HS-5 (cell line): ENCODE results near the gene NCAN.
"Not testable (repeated sequence)": the region's sequence is repeated elsewhere in the genome, so short reads cannot be mapped to it uniquely, and the experiment has no call there.

Source experiments
- DNase-seq: peaks from one replicate; pipeline ENCODE4 v3.0.0-alpha.2; 2012; ENCODE audit warnings: low read depth

Gene NCAN

DNA sequence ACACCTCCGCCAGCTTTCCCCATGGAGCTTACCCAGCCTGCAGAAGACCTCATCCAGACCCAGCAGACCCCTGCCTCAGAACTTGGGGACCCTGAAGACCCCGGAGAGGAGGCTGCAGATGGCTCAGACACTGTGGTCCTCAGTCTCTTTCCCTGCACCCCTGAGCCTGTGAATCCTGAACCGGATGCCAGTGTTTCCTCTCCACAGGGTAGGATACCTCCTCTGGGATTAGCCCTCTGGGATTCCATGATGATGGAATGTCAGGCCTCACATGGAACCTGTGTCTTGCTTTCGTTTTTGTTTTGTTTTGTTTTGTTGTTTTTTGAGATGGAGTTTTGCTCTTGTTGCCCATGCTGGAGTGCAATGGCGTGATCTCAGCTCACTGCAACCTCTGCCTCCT, 17.8 kb upstream of the NCAN start:
- no peak for DNase-seq

DNA sequence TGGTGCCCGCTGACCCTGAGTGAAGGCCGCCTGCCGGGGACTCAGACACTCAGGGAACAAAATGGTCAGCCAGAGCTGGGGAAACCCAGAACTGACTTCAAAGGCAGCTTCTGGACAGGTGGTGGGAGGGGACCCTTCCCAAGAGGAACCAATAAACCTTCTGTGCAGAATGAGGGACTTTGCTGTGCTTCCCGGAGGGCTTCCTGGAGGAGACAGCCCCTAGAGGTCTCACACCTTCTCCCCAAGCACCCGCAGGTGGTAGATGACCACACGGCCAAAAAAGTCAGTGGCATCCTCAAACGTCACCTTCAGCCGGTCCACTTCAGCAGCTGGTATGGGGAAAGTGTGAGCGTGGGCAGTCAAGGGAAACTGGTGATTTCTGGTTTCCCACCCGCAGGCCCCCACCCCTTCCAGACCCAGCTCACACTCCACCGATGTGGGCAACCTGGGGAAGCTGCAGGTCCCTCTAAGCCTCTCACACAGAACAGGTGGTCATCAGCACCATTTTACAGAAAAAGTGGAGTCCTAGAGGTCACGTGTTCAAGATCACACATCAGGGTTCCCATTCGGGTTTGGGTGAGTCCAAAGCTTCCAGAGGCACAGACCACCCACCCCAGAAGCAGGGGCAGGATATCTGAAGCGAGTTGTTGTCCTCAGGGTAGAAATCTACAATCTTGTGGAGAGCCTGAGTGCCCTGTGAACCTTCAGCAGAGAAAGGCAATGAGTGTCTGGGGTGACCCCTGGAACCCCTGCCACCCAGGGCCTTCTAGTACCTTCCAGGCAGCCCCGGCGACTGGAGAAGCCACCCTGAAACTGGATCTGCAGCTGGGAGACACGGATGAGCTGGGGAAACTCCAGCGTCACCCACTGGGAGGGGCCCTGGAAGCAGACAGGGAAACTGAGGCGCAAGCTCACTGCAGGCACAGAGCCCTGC, 9.8 kb upstream of the NCAN start:
- DNase-seq, result no peak

DNA sequence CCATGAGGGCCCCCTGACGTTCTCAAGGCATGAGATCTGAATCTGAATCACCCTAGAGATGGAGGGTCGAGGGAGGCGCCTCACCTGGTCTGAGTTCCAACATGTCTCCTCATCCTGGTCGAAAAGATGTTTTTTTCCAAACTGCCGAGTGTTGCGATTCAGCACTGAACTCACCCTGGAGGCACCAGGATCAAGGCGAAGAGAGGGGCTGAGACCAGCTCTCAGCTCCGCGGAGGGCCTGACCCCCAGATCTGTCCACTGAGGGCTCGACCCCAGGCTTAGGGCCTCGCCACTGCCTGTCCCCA, 9.1 kb upstream of the NCAN start:
- no peak for DNase-seq

DNA sequence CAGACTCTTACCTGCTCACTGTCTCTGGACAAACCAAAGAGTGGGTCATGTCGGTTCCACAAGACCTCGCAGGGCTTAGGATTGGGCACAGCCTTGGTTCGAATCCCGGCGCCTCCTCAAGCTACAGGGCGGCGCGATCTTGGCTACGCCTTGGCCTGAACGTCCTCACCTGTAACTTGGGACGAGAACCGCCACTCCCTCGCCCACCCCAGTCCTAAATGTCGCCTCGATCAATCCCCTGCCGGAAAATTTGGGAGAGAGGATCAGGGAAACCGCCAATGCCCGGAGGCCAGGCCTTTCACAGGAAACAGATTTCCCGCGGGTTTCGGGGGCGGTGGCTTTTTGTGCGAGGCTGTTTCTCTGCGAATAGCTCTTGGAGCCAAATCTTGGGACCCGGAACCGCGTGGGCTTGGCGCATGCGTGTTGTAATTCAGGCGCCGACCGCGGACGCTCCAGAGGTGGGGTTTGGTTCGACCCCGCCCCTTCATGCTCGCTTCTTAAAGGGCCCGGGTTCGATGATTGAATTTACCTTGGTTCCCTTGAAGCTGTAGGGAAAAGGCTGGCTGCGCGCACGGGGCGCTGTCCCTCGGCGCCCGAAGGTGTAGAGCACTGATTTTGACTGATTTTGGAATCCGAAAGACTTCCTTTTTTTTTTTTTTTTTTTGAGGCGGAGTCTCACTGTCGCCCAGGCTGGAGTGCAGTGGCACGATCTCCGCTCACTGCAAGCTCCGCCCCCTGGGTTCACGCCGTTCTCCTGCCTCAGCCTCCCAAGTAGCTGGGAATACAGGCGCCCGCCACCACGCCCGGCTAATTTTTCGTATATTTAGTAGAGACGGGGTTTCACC, 8.5 kb upstream of the NCAN start, which contains the start of gene NR2C2AP:
Gene NR2C2AP (minus strand): TSS at position 403 of the 845 bp plus-strand sequence. CDS start 354 bp downstream, at position 49.
- peak; percentile 76 for DNase-seq

DNA sequence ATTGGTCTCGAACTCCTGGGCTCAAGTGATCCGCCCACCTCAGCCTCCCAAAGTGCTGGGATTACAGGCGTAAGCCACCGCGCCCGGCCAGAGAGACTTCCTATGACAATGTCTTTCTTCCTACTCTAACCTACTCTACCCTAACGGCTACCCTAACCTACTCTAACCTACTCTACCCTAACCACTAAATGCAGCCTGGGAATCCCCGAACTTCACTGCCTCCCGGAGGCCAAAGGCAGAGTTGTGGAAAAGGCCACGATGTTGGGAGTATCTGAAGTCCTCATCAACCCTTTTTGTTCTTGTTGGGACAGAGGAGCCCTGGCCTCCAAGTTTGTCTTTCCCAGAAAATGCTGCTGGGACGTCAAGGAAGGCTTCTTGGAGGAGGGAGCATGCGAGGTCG, 7.6 kb upstream of the NCAN start:
- no peak for DNase-seq

DNA sequence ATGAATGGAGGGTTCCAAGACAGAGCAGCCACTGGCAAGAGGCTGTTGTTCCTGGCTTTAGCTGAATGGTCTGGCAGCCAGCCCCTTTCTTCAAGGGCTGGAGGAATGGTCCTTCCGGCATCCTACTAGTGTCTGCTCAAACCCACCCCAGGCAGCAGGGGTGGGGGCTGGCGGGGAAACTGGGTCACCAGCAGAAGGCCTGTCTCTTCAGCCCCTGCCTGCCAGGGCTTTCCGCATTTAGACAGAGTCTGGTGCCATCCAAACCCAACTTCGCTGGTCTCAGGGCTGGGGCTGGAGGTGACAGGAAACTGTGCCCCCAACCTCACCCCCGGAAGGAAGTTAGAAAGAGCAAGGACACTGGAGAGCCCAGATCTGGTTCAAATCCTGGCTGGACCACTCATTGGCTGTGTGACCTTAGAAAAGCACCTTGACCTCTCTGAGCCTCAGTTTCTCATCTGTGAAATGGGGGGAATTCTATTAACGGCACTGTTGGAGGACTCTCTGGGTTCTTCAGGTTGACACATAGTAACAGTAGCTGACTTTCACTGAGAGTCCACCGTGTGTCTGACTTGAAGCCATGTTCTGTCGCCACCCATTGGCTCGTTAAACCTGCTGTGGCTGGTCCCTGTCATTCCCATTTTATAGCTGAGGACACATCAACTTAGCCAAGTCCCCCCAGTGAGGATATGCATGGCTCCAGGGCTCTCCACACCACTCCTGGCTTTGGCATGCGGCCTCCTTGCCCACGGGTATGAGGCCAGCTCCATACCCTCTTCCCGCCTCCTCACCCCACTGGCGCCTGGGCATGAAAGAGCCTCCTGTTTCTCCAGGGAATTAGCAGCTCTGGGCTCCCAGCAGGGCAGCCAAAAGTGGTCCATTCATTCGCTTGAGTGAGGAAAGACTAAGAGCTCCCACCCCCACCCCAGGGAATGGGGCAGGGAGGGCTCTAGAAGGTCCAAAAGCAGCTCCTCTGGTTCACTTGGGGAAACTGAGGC, 6.0 kb upstream of the NCAN start:
- no peak for DNase-seq

DNA sequence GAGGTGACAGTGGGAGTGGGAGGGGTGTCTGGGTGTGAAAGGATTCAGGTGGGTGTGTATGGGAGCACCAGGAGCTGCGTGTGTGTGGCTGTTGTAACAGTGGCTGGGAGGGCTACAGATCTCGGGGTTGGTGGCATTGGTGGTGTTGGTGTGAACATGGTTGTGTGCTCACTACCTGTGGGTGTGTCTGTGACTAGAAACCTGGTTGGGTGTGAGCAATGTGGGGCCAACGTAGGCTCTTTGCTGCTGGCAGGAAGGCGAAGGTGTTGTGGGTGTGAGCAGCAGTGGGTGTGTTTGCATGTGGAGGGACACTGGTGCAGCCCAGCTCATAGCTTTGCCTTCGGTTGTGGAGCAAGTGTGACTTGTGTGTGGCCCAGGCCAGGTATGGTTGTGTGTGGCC, 4.8 kb upstream of the NCAN start:
- no peak for DNase-seq

DNA sequence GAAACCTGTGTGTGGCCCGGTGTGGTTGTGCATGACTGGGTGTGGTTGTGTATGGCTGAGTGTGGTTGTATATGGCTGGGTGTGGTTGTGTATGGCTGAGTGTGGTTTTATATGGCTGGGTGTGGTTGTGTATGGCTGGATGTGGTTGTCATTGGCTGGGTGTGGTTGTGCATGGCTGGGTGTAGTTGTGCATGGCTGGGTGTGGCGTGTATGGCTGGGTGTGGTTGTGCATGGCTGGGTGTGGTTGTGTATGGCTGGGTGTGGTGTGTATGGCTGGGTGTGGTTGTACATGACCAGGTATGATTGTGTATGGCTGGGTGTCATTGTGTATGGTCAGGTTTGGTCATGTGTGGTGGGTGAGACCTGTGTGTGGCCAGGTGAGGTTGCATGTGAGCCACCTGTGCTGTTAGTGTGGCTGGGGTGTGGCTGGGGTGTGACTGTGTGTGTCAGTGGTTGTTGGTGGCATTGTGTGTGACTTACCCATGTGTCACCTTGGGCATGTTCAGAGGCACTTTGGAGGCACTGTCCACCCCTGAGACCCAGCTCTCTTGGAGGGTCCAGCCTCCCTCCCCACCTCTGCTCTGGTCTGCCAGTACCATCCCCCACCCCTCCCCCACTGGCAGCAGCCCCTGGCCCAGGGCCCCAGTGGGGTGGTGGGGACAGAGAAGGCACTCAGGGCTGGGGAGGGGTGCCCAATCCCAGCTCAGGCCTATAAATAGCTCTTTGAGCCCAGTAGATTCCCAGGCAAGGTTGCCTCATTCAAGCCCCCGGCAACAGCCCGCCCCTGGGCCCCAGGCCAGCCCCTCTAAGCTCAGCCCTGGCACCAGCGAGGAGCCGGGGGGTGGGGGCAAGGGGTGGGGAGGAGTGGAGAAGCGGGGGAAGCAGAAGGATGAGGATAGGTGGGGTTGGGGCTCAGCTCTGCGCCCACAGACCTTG, 3.9 kb upstream of the NCAN start:
- no peak for DNase-seq

DNA sequence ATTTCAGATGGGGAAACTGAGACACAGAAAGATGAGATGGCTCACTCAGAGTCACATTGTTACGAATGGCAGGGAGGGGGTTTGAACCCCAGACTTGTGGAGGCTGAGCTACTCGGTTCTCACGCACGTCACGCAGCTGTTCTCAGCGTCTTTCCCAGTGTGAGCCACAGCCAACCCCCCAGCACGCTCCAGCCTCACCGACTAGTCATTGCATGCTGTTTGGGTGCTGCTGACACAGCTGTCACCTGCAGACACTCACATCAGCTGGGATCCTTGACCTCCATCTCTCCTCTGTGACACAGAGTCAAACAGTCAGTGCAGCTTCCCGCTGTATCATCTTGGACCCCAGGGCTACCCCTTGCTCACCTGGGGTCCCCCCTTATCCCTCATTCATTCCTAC, 2.4 kb upstream of the NCAN start:
- DNase-seq, result no peak

DNA sequence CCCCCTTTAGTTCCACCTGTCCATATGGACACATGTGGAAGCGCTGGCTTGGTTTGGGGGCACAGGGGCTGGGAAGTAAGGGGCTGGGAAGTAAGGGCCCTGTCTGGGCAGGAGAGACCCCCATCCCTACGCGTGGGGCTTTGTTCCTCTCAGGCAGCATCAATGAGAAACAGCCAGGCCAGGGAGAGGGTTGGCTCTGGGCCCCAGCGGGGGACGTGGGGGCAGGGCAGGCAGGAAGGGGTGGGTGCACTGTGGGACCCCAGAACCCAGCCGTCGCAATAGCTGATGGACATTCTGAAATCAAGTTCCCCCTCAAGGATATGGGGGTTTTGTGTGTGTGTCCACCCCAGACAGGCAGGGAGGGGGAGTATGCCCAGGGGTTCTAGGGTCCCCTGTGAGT, 1.2 kb downstream of the NCAN start:
- no peak for DNase-seq

DNA sequence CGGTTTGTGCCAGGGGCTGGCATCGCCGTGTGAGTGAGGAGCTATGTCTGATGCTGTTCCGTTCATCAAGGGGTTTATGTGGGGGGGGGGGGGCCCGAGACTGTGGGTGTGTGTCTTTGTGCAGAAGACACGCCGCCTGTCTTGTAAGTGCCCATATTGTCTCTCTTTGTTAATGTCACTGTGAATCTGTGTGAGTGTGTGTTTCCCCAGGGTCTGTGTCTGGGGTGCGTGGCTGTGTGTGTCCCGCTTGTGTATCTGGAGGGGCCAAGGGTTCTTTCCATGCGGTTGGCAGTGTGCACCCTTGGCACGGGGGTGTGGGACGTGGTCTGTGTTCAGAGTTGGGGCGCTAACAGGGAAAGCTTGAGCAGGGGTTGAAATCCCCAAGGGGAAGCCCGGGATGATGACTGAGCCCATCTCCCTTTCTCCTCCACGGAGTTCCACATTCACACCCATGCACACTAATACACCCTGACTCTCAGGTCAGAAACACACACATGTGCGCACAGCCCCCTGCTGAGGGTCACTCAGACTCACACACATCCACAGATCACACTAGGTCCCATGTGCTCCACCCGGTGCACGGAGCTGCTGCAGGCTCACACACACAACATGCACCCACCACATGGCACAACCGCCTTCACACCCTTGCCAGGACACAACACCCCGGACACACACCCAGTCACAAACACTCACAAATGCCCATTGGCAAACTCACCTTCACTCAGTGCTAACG, 1.8 kb downstream of the NCAN start:
- no peak for DNase-seq

DNA sequence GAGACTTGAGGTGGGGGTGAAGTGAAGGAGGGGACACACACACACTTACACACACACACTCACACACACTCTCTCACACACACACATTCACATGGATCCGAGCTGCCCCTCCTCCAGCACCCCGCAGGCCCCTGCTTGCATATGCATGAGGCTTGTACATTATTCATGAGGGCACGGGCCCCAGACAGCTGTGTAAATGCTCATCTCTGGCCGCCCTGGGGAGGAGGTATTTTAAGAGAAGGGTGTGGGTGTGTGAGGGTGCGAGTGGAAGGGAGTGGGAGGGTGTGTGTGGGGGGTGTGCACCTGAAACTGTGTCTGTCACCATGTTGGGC, 2.4 kb downstream of the NCAN start:
- no peak for DNase-seq

DNA sequence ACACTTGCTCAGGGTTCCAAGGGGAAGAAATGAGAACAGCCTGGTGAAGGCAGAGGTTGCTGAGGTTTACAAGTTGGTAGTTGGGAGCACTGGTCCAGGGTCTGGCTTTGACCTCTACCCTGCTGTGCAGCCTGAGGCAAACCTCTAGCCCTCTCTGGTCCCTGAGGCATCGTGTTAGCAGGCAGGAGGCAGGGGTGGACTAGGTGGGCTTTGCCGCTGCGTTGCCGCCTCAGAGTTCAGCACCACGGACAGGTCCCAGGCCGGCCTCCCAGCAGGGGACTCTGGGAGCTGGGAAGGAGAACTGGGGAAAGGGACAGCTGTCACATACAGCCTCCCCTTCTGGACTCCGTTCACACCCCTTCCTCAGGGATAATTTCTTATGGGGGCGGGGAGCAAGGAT, 3.1 kb downstream of the NCAN start:
- no peak for DNase-seq

DNA sequence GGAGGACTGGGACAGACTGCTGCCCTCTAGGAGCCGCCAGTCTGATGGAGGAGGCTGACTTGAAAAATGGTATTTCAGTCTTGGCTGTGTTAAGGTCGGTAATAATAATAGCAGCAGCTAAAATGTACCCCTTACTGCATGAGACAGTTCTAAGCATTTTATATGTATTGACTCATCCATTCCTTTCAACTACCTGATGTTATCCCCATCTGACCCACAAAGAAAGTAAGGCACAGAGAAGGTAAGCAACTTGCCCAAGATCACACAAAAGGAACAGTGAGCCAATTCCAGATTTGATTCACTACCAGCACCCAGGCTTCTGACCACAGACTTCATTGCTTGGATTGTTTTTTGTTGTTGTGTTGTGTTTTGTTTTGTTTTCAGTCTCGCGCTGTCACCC, 4.0 kb downstream of the NCAN start:
- DNase-seq, result no peak

DNA sequence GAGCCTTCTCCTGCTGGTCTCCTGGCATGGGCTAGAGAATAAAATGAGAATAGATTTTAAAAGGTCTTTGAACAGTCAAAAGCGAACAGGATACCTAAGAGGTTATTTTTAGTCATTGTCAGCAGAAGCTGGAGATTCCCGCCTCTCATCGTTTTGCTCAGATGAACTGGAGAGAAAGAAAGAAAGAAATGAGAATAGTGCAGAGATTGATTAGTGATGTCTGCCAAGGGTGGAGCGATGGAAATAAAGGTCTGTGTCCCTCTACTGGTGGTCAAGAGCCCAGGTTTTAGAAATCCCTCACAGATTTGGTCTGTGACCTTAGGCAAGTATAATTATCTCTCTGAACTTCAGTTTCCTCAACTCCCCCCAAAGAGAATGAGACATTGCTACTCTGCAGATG, 5.3 kb downstream of the NCAN start:
- DNase-seq, result no peak

DNA sequence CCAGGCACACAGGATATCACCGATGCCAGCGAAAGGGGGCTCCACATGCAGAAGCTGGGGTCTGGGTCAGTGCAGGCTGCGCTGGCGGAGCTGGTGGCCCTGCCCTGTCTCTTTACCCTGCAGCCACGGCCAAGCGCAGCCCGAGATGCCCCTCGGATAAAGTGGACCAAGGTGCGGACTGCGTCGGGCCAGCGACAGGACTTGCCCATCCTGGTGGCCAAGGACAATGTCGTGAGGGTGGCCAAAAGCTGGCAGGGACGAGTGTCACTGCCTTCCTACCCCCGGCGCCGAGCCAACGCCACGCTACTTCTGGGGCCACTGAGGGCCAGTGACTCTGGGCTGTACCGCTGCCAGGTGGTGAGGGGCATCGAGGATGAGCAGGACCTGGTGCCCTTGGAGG, 7.2 kb downstream of the NCAN start:
- no peak for DNase-seq

DNA sequence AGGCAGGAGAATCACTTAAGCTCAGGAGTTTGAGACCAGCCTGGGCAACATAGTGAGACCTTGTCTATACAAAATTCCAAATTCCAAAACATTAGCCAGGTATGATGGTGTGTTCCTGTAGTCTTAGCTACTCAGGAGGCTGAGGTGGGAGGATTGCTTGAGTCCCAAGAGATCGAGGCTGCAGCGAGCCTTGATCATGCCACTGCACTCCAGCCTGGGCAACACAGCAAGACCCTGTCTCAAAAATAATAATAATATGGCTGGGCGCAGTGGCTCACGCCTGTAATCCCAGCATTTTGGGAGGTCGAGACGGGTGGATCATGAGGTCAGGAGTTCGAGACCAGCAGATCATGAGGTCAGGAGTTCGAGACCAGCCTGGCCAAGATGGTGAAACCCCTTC, 9.2 kb downstream of the NCAN start:
- DNase-seq, result not testable (repeated sequence)

DNA sequence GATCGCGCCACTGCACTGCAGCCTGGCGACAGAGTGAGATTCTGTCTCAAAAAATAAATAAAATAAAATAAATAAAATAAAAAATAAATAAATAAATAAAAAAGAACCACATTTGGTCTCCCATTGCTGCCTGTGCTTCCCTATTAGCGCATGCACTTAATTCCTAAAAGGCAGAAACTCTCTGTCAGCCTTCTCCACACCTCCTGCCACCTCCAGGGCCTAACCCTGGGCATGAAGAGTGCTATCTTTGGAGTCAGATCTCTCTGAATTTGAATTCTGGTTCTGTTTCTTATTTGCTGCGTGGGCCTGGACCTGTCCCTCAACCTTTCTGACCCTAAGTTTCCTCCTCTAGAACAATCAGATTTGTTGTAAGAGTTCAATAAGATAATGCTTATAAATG, 11.3 kb downstream of the NCAN start:
- DNase-seq, result no peak

DNA sequence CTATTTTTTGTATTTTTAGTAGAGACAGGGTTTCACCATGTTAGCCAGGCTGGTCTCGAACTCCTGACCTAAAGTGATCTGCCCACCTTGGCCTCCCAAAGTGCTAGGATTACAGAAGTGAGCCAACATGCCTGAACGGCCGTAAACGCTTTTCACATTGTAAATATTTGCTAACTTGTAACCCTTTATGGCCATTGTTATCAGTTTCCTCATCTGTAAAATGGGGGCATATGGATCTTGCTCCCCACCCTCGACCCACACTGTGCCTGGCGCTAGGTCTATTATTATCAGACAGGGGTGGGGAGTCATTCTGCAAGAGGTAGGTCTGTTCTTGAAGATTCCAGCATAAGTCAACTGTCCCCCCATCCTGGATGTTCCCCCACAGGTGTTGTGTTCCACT, 11.9 kb downstream of the NCAN start:
- DNase-seq, result no peak

DNA sequence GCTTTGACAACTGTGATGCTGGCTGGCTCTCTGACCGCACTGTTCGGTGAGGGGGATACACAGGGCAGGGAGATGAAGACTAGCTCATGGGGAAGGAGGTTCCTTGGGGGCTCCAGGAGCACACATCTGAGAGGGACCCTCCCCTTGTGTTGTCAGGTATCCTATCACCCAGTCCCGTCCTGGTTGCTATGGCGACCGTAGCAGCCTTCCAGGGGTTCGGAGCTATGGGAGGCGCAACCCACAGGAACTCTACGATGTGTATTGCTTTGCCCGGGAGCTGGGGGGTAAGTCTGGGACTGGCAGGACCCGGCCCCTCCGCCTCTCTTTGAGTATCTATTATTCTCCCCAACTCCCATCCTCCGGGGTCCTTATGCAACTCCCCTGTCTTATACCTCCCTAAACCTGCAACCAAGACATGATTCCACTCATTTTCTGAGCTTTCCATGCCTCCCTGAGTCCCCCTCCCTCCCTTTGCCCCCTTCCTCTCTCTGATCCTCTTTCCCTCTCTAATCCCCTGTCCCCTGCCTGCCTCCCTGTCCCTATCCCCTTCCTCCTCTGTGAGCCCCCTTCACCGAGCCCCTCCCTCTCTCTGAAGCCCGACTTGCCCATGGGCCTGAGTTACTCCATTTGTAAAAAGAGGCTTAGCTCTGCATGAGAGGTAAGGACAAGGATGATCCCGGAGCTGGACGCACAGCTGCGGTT, 12.5 kb downstream of the NCAN start:
- DNase-seq, result no peak
